HepG2 (cell line): Measurements from ENCODE around the gene CACNA1G. TPM values are rescaled to one million over a fixed set of nuclear protein-coding genes. Genes with fewer than 3 reads are reported as not detected.

Source experiments
- ARNT2 ChIP-seq: sonication (generic); formaldehyde crosslinking; IDR thresholded peaks from 2 replicates; pipeline ENCODE4 v1.8.0; 2022; ENCODE audit warnings: mild to moderate bottlenecking, low read depth, missing genetic modification reagents, moderate library complexity
- NFATC3 ChIP-seq: sonication (generic); formaldehyde crosslinking; IDR thresholded peaks from 2 replicates; pipeline ENCODE4 v1.5.1; 2020; ENCODE audit warnings: mild to moderate bottlenecking, missing genetic modification reagents
- NONO ChIP-seq, 2 experiments: fragments of 450-650 bp in 1 of 2; sonication (generic) in 1 of 2; formaldehyde crosslinking in 1 of 2; IDR thresholded peaks in 1 of 2; conservative IDR thresholded peaks in 1 of 2; 2 replicates each; pipeline versions ENCODE4 v1.6.1 to v1.8.0; 2017 to 2022; ENCODE audit warnings: mild to moderate bottlenecking in 1 of 2, missing genetic modification reagents in 1 of 2, moderate library complexity in 1 of 2
- RAD21 ChIP-seq: fragments of 450-650 bp; formaldehyde crosslinking; IDR thresholded peaks from 2 replicates; pipeline ENCODE4 v1.5.0; 2020; ENCODE audit warnings: mild to moderate bottlenecking
- SIN3B ChIP-seq: fragments of 150-350 bp; IDR thresholded peaks from 2 replicates; pipeline ENCODE4 v1.6.1; 2014; ENCODE audit warnings: low read length
- SIX4 ChIP-seq: sonication (generic); formaldehyde crosslinking; IDR thresholded peaks from 2 replicates; pipeline ENCODE4 v1.4.0; 2020; ENCODE audit warnings: missing genetic modification reagents
- SMAD3 ChIP-seq: sonication (generic); formaldehyde crosslinking; IDR thresholded peaks from 2 replicates; pipeline ENCODE4 v1.4.0; 2020; ENCODE audit warnings: missing genetic modification reagents
- SPEN ChIP-seq: sonication (generic); formaldehyde crosslinking; IDR thresholded peaks from 2 replicates; pipeline ENCODE4 v1.5.1; 2020; ENCODE audit warnings: low read depth, mild to moderate bottlenecking, missing genetic modification reagents
- THYN1 ChIP-seq: sonication (generic); formaldehyde crosslinking; IDR thresholded peaks from 2 replicates; pipeline ENCODE4 v1.8.1; 2023; ENCODE audit warnings: low read depth, mild to moderate bottlenecking, moderate library complexity, missing genetic modification reagents, borderline replicate concordance
- YY1 ChIP-seq: IDR thresholded peaks from 2 replicates; pipeline ENCODE4 v1.6.1; 2011; ENCODE audit warnings: low read length, low read depth, moderate library complexity, mild to moderate bottlenecking; ENCODE audit not compliant: insufficient read depth, insufficient replicate concordance
- ZNF20 ChIP-seq: sonication (generic); formaldehyde crosslinking; IDR thresholded peaks from 2 replicates; pipeline ENCODE4 v1.4.0; 2020; ENCODE audit warnings: mild to moderate bottlenecking, moderate library complexity, missing genetic modification reagents
- polyA plus RNA-seq, 8 experiments: library from polyadenylated mRNA; depleted of rRNA in 3 of 8; stranded (reverse) in 7 of 8; unstranded in 1 of 8; fragments of >200 nt; fragmentation: Illumina TruSeq in 4 of 8; extraction: Trizol in 4 of 8; gene quantifications; 2 replicates each; pipeline versions ENCODE4 v1.2.1 to v1.2.3, GENCODE V29; 2011 to 2016; ENCODE audit warnings: low read depth in 4 of 8, missing spikeins in 1 of 8, mixed read lengths in 1 of 8; ENCODE audit not compliant: insufficient read depth in 1 of 8
- total RNA-seq, 5 experiments: library from RNA; depleted of rRNA; stranded (reverse); fragments of >200 nt; fragmentation: Illumina TruSeq; extraction: Trizol; gene quantifications; 2 replicates each; pipeline ENCODE4 v1.2.3, GENCODE V29; 2016; ENCODE audit warnings: low read depth in 1 of 5
- TF ChIP-seq, protein P1 (sequence below): sonication (generic); formaldehyde crosslinking; IDR thresholded peaks from 2 replicates; pipeline ENCODE4 v1.4.0; 2020; ENCODE audit warnings: low read depth, mild to moderate bottlenecking, missing genetic modification reagents
- TF ChIP-seq, protein P2 (sequence below): sonication (generic); formaldehyde crosslinking; IDR thresholded peaks from 2 replicates; pipeline ENCODE4 v1.8.1; 2022; ENCODE audit warnings: low read depth, mild to moderate bottlenecking, missing genetic modification reagents
- TF ChIP-seq, protein P3 (sequence below): IDR thresholded peaks from 2 replicates; pipeline ENCODE4 v1.6.1; 2012; ENCODE audit warnings: inconsistent platforms
- TF ChIP-seq, protein P4 (sequence below): IDR thresholded peaks from 2 replicates; pipeline ENCODE4 v1.6.1; 2016; ENCODE audit warnings: low read depth, borderline replicate concordance
- TF ChIP-seq, protein P5 (sequence below): sonication (generic); formaldehyde crosslinking; IDR thresholded peaks from 2 replicates; pipeline ENCODE4 v1.5.1; 2020; ENCODE audit warnings: missing genetic modification reagents, mild to moderate bottlenecking, borderline replicate concordance
- TF ChIP-seq, protein P6 (sequence below): IDR thresholded peaks from 2 replicates; pipeline ENCODE4 v1.6.1; 2016; ENCODE audit warnings: missing genetic modification reagents, missing compliant biosample characterization

CACNA1G gene
- total and polyA plus RNA-seq, 2 of the 13 experiments (the other 11 are each of a cell fraction or from before 2014, with no cell fraction given): 0.02 TPM; not detected in 1

DNA sequence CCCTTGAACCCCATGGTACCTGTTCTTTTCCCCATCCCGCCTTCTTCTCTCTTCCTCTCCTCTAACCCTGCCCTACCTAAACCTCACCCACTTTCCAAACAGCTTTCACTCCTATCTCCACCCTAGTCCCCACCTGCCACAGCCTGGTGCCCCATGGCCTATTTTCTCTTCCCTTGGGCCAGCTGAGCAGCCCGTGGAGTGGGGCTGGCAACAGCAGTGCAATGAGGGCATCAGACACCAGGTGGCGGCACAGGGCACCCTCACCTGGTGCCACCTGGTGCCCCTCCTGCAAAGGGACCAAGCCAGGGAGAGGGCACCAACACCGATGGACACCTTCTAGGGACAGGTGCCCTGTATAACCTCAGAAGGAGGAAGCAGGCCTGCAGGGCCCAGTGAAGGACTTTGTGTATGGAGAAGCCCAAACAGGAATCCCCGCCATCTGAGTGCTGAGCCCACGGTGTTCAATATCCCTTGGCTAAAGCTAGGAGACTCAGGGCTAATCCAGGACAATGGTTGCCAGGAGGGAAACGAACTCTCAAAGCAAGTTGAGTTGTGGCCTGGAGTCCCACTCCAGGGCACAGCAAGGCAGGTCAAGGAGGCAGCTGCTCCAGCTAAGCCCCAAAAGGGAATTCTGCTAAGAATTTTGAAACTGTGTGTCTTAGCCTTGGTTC, 70.1 kb downstream of the CACNA1G start (continued):
- TF ChIP-seq, protein P1, sequence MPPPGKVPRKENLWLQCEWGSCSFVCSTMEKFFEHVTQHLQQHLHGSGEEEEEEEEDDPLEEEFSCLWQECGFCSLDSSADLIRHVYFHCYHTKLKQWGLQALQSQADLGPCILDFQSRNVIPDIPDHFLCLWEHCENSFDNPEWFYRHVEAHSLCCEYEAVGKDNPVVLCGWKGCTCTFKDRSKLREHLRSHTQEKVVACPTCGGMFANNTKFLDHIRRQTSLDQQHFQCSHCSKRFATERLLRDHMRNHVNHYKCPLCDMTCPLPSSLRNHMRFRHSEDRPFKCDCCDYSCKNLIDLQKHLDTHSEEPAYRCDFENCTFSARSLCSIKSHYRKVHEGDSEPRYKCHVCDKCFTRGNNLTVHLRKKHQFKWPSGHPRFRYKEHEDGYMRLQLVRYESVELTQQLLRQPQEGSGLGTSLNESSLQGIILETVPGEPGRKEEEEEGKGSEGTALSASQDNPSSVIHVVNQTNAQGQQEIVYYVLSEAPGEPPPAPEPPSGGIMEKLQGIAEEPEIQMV (CRISPR knock-in tag): no peak; the same call in 1 of the 2 replicates
- TF ChIP-seq, protein P2, sequence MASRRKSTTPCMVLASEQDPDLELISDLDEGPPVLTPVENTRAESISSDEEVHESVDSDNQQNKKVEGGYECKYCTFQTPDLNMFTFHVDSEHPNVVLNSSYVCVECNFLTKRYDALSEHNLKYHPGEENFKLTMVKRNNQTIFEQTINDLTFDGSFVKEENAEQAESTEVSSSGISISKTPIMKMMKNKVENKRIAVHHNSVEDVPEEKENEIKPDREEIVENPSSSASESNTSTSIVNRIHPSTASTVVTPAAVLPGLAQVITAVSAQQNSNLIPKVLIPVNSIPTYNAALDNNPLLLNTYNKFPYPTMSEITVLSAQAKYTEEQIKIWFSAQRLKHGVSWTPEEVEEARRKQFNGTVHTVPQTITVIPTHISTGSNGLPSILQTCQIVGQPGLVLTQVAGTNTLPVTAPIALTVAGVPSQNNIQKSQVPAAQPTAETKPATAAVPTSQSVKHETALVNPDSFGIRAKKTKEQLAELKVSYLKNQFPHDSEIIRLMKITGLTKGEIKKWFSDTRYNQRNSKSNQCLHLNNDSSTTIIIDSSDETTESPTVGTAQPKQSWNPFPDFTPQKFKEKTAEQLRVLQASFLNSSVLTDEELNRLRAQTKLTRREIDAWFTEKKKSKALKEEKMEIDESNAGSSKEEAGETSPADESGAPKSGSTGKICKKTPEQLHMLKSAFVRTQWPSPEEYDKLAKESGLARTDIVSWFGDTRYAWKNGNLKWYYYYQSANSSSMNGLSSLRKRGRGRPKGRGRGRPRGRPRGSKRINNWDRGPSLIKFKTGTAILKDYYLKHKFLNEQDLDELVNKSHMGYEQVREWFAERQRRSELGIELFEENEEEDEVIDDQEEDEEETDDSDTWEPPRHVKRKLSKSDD: no peak
- TF ChIP-seq YY1 (peak; percentile 72), SIX4 (CRISPR knock-in tag) (no peak), NFATC3 (CRISPR knock-in tag) (no peak), NONO (IDR thresholded peaks at IDR 0.05) (no peak), NONO (CRISPR knock-in tag; conservative IDR thresholded peaks at IDR 0.05) (no peak), THYN1 (no peak), ARNT2 (CRISPR knock-in tag) (0 out of 2 replicates have a peak, but pooled peaks have one; percentile 31), RAD21 (CRISPR knock-in tag) (peak; percentile 97), SPEN (0 out of 2 replicates have a peak, but pooled peaks have one; percentile 11), SIN3B (no peak), SMAD3 (CRISPR knock-in tag) (peak; percentile 70; the same call in 1 of the 2 replicates), ZNF20 (no peak)
- TF ChIP-seq, protein P3, sequence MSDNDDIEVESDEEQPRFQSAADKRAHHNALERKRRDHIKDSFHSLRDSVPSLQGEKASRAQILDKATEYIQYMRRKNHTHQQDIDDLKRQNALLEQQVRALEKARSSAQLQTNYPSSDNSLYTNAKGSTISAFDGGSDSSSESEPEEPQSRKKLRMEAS: peak; percentile 31; the same call in 1 of the 2 replicates
- TF ChIP-seq, protein P4, sequence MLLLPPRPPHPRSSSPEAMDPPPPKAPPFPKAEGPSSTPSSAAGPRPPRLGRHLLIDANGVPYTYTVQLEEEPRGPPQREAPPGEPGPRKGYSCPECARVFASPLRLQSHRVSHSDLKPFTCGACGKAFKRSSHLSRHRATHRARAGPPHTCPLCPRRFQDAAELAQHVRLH: peak; percentile 75; the same call in 1 of the 2 replicates
- TF ChIP-seq, protein P5, sequence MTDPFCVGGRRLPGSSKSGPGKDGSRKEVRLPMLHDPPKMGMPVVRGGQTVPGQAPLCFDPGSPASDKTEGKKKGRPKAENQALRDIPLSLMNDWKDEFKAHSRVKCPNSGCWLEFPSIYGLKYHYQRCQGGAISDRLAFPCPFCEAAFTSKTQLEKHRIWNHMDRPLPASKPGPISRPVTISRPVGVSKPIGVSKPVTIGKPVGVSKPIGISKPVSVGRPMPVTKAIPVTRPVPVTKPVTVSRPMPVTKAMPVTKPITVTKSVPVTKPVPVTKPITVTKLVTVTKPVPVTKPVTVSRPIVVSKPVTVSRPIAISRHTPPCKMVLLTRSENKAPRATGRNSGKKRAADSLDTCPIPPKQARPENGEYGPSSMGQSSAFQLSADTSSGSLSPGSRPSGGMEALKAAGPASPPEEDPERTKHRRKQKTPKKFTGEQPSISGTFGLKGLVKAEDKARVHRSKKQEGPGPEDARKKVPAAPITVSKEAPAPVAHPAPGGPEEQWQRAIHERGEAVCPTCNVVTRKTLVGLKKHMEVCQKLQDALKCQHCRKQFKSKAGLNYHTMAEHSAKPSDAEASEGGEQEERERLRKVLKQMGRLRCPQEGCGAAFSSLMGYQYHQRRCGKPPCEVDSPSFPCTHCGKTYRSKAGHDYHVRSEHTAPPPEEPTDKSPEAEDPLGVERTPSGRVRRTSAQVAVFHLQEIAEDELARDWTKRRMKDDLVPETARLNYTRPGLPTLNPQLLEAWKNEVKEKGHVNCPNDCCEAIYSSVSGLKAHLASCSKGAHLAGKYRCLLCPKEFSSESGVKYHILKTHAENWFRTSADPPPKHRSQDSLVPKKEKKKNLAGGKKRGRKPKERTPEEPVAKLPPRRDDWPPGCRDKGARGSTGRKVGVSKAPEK (CRISPR knock-in tag): peak; percentile 49; the same call in 1 of the 2 replicates
- TF ChIP-seq, protein P6, sequence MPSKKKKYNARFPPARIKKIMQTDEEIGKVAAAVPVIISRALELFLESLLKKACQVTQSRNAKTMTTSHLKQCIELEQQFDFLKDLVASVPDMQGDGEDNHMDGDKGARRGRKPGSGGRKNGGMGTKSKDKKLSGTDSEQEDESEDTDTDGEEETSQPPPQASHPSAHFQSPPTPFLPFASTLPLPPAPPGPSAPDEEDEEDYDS (CRISPR knock-in tag): peak; percentile 48; the same call in 1 of the 2 replicates
